Gastroesophageal sphincter (tissue), 4 donors: ENCODE measurements around the gene GBP2. TPM values are rescaled to one million over a fixed set of nuclear protein-coding genes. Genes with fewer than 3 reads are reported as not detected.

Experiments
- ATAC-seq: fragments of 150-250 bp; one replicate; pipeline ENCODE4 v1.9.1; 2016; ENCODE audit warnings: mild to moderate bottlenecking, moderate library complexity
- H3K27ac ChIP-seq, 4 donors: fragments of 200-600 bp; sonication (generic) in 3 of 4; 1 replicate in 3 of 4; 2 replicates in 1 of 4; pipeline ENCODE4 v1.5.1; 2016 to 2019
- H3K27me3 ChIP-seq: fragments of 200-600 bp; sonication (generic); one replicate; pipeline ENCODE4 v1.5.1; 2019
- H3K36me3 ChIP-seq, 2 donors: fragments of 200-600 bp; sonication (generic); one replicate each; pipeline ENCODE4 v1.5.1; 2019; ENCODE audit warnings: control low read depth in 1 of 2
- H3K4me1 ChIP-seq, 3 donors: fragments of 200-600 bp; sonication (generic); 1 replicate in 2 of 3; 2 replicates in 1 of 3; pipeline ENCODE4 v1.5.1; 2016 to 2019; ENCODE audit warnings: control low read depth in 2 of 3
- H3K4me3 ChIP-seq, 2 donors: fragments of 200-600 bp; sonication (generic); one replicate each; pipeline ENCODE4 v1.5.1; 2019; ENCODE audit warnings: mild to moderate bottlenecking in 1 of 2, moderate library complexity in 1 of 2
- H3K9me3 ChIP-seq, 3 donors: fragments of 200-600 bp; sonication (generic); one replicate each; pipeline ENCODE4 v1.5.1; 2017 to 2019; ENCODE audit warnings: control low read depth in 2 of 3
- CTCF ChIP-seq, 4 experiments: fragments of 200-600 bp in 2 of 4; fragments of 450-650 bp in 2 of 4; sonication (generic) in 1 of 4; IDR thresholded peaks; one replicate each; pipeline ENCODE4 v1.5.1; 2017 to 2019; ENCODE audit warnings: antibody characterized with exemption in 4 of 4, mild to moderate bottlenecking in 2 of 4, moderate library complexity in 2 of 4
- EP300 ChIP-seq: sonication (generic); formaldehyde crosslinking; IDR thresholded peaks from one replicate; pipeline ENCODE4 v1.6.1; 2017; ENCODE audit warnings: antibody characterized with exemption, mild to moderate bottlenecking
- POLR2A ChIP-seq, 2 donors: fragments of 450-650 bp; IDR thresholded peaks; one replicate each; pipeline ENCODE4 v1.6.1; 2017; ENCODE audit warnings: antibody characterized with exemption in 2 of 2, mild to moderate bottlenecking in 2 of 2, moderate library complexity in 1 of 2
- POLR2AphosphoS5 ChIP-seq: sonication (generic); formaldehyde crosslinking; IDR thresholded peaks from one replicate; pipeline ENCODE4 v1.6.1; 2017; ENCODE audit warnings: antibody characterized with exemption
- WGBS, 2 donors: methylation state at CpG; one replicate each; pipeline ENCODE4 v1.1.5; 2018; ENCODE audit warnings: low coverage in 1 of 2; 5-methylcytosine and 5-hydroxymethylcytosine counted together
- total RNA-seq, 4 donors: library from RNA; depleted of rRNA; stranded (reverse); fragments of >200 nt; gene quantifications; one replicate each; pipeline ENCODE4 v1.1.0, GENCODE V29; 2016

GBP2 gene
- total RNA-seq, 4 donors from 2014 or later = 147 to 172 (median 167) TPM

GRCh38 chr1:89069951-89070350, 56.0 kb downstream of the GBP2 start:
- Histone ChIP-seq H3K27me3 (no peaks in the 10 kb centered on the region), H3K36me3 (no peaks in the 10 kb centered on the region), H3K4me1 (peaks cover 0 to 8% (median 0%) of the 10 kb centered on the region in 3 donors), H3K4me3 (peak overlapping the region; percentile 30 to 36), H3K27ac (peak overlapping the region in 2 of 4 donors; percentile 25 to 61), H3K9me3 (peaks cover 0 to 16% (median 0%) of the 10 kb centered on the region in 3 donors)
- no peak for ATAC-seq
- 44 to 56% methylated on average over 2 of the region's 2 CpGs for WGBS, 2 donors
- TF ChIP-seq POLR2A (IDR thresholded peaks at IDR 0.05) (no peak), POLR2AphosphoS5 (no peak), EP300 (no peak), CTCF (IDR thresholded peaks at IDR 0.05) (no peak)

- H3K27me3 ChIP-seq = no peaks in the 10 kb centered on the region
- no peak overlapping the region for H3K27ac ChIP-seq
- H3K36me3 ChIP-seq = no peaks in the 10 kb centered on the region
- no peak for TF ChIP-seq CTCF (IDR thresholded peaks at IDR 0.05)
- no peak for TF ChIP-seq EP300
- no peak for TF ChIP-seq POLR2AphosphoS5
- TF ChIP-seq POLR2A (IDR thresholded peaks at IDR 0.05) = no peak
- no peak overlapping the region for H3K4me3 ChIP-seq
- H3K4me1 ChIP-seq = peaks cover 0 to 18% (median 2%) of the 10 kb centered on the region in 3 donors
- no peaks in the 10 kb centered on the region for H3K9me3 ChIP-seq
- ATAC-seq = no peak
These were observed 57.6 kb downstream of the GBP2 start for GRCh38 chr1:89068291-89068690.

GRCh38 chr1:89065079-89065868, 60.6 kb downstream of the GBP2 start, which contains the start of gene GBP1:
GBP1 (minus strand) TSS chr1:89065208; CDS start chr1:89063234, 1,974 bp downstream.
- Histone ChIP-seq H3K9me3 (no peaks in the 10 kb centered on the region), H3K27me3 (no peaks in the 10 kb centered on the region), H3K4me3 (peak within 1 kb of the TSS; percentile 54 to 93), H3K27ac (peak within 1 kb of the TSS; percentile 84 to 97 (median 86)), H3K4me1 (peaks cover 7 to 48% (median 15%) of the 10 kb centered on the region in 3 donors), H3K36me3 (no peaks in the 10 kb centered on the region)
- no peak for TF ChIP-seq EP300
- peak; percentile 75 for TF ChIP-seq POLR2AphosphoS5
- ATAC-seq = peak; percentile 92
- 15 to 17% methylated on average over 4 of the region's 4 CpGs for WGBS, 2 donors

- H3K27ac ChIP-seq = peak overlapping the region; percentile 84 to 97 (median 86)
- 0 to 3% methylated on average over 3 to 4 of the region's 4 CpGs for WGBS, 2 donors
- ATAC-seq = peak; percentile 43
- H3K9me3 ChIP-seq = no peaks in the 10 kb centered on the region
- H3K4me1 ChIP-seq = peaks cover 7 to 52% (median 15%) of the 10 kb centered on the region in 3 donors
- H3K36me3 ChIP-seq = peaks cover 0 to 6% of the 10 kb centered on the region in 2 donors
- peak overlapping the region; percentile 54 to 93 for H3K4me3 ChIP-seq
- TF ChIP-seq EP300 (no peak), POLR2AphosphoS5 (no peak), POLR2A (IDR thresholded peaks at IDR 0.05) (no peak), CTCF (IDR thresholded peaks at IDR 0.05) (no peak)
- H3K27me3 ChIP-seq = no peaks in the 10 kb centered on the region
These were observed 61.3 kb downstream of the GBP2 start for GRCh38 chr1:89064632-89065031.

GRCh38 chr1:89063094-89063493, 62.8 kb downstream of the GBP2 start:
- Histone ChIP-seq H3K36me3 (peaks cover 4 to 21% of the 10 kb centered on the region in 2 donors), H3K4me1 (peaks cover 7 to 52% (median 15%) of the 10 kb centered on the region in 3 donors), H3K4me3 (no peak overlapping the region), H3K27ac (peak overlapping the region; percentile 43 to 86 (median 84)), H3K9me3 (no peaks in the 10 kb centered on the region), H3K27me3 (no peaks in the 10 kb centered on the region)
- TF ChIP-seq EP300 (no peak), POLR2A (IDR thresholded peaks at IDR 0.05) (no peak), CTCF (IDR thresholded peaks at IDR 0.05) (no peak), POLR2AphosphoS5 (no peak)
- WGBS, 2 donors = 74 to 75% methylated on average over 2 to 3 of the region's 3 CpGs
- ATAC-seq = no peak
